Stimulated activated CD4-positive, alpha-beta T cell treated with anti-CD3 and anti-CD28 coated beads, TNF-alpha, amount 100 ng/mL, for 48 hours (primary cell): ENCODE data around the gene PIKFYVE.
"Not testable (repeated sequence)": the region's sequence is repeated elsewhere in the genome, so short reads cannot be mapped to it uniquely, and the experiment has no call there.

Source experiments
- DNase-seq, 3 donors: peaks; one replicate each; pipeline ENCODE4 v3.0.0-alpha.2; 2020; ENCODE audit warnings: low read depth in 3 of 3

Gene PIKFYVE

GRCh38 chr2:208358758-208359631 is 92.9 kb downstream of the PIKFYVE start:
- no peak for DNase-seq

- DNase-seq, result no peak
Measured at GRCh38 chr2:208359632-208359986, 93.6 kb downstream of the PIKFYVE start.

GRCh38 chr2:208360259-208361076 is 94.4 kb downstream of the PIKFYVE start:
- no peak for DNase-seq

- DNase-seq, result no peak
Measured at GRCh38 chr2:208361077-208361441, 95.0 kb downstream of the PIKFYVE start.

- no peak for DNase-seq
Measured at GRCh38 chr2:208363485-208363884, 97.4 kb downstream of the PIKFYVE start.

- DNase-seq, result no peak
Measured at GRCh38 chr2:208366215-208367127, 100.4 kb downstream of the PIKFYVE start.

- DNase-seq, result no peak
Measured at GRCh38 chr2:208369091-208369490, 103.0 kb downstream of the PIKFYVE start.

DNA sequence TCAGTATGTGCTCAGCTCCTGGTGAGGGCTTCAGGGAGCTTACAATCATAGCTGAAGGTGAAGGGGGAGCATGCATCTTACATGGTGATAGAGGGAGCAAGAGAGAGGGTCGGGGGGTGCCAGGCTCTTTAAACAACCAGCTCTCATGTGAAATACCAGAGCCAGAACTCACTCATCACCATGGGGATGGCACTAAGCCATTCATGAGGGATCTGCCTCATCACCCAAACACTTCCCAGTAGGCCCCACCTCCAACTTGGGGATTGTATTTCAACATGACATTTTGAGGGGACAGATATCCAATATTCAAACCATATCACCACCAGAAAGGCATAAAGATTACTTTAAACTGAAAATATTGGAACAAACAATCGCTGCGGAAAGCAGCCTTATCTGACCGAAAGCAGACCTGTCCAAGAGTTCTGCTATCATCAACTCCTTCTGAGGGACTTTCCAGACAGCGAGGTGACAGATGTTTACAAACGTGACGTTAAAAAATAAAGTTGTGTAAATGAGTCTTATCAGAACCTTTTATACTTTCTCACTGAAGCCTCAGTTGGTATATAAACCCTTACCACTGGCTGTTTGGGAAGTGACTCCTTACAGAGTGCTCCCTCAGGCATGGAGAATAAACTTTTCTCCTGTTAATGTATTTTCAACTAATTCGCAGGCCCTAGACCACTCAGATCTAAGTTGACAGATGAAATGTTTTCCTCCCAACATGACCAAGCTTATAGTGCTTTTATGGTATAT is 105.0 kb downstream of the PIKFYVE start:
- DNase-seq, result no peak

DNA sequence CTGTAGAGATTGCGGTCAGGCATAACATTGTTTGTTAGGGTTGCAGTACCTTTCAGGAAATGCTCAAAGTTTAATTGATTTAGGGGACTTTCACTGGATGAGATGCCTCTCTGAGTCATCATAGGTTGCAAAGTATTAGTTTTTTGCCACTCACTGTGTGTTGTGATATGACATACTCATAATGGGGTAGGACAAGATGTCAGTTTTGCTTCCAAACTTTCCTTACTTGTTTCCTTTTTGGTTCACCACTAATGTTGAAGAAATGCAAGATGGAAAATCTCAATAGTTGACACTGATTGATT is 105.5 kb downstream of the PIKFYVE start:
- no peak for DNase-seq

DNA sequence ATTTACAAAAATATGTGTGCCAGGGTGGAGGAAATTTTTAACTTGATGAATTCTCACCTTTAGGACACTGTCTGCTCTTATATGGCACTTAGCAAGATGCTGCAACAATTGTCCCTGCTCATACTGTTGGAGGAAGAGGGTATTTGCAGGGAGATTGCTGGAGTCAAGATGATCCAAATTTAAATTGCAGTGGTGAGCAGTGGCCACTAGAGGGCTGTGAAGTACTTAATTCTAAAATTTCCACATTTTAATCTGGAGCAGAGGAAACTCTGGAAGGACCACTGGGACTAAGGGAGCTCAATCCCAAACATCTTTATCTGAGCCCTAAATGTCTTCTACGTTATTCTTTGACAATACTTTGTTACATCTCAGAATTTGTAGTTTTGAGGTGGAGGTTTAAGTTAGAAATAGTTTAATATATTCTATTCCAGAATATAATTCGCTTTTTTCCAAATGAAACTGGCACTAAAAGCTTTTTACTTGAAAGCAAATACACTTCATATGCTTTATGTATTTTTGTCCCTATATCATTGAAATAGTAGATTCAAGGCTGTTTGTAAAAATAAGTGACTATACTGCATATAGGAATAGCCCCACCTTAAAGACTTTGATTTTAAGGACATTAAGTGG is 107.5 kb downstream of the PIKFYVE start:
- DNase-seq, result peak in 1 of 3 donors; percentile 7

DNA sequence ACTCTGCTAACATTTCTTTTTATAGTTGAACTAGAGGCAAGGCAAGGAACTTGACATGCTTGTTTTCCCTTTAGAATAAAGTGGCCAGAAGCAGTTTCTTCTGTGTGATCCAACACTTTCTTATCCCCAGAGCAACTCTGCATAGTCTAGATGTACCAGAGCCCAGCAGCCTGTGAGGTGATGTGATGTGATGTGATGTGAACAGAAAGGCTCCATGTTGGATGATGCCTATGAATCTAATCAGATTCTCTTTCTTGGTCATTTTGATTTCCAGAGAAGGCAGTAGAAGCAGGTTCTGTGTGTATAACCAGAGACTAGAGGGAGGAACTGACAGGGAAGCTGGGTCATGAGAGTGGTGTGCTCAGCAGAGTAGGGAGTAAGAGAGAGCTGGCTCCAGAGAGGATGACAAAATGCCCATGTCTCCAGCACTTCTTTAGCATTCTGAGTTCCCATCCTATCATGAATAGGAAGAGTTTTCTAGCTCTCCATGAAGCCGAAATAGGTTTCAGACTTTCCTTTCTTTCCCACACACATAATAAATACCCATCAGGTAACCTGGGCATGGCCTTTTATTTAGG is 109.5 kb downstream of the PIKFYVE start:
- DNase-seq, result no peak

DNA sequence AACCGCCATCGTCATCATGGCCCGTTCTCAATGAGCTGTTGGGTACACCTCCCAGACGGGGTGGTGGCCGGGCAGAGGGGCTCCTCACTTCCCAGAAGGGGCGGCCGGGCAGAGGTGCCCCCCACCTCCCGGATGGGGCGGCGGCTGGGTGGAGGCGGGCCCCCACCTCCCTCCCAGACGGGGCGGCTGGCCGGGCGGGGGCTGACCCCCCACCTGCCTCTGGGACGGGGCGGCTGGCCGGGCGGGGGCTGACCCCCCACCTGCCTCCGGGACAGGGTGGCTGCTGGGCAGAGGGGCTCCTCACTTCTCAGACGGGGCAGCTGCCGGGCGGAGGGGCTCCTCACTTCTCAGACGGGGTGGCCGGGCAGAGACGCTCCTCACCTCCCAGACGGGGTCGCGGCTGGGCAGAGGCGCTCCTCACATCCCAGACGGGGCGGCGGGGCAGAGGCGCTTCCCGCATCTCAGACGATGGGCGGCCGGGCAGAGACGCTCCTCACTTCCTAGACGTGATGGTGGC is 111.3 kb downstream of the PIKFYVE start:
- not testable (repeated sequence) for DNase-seq

DNA sequence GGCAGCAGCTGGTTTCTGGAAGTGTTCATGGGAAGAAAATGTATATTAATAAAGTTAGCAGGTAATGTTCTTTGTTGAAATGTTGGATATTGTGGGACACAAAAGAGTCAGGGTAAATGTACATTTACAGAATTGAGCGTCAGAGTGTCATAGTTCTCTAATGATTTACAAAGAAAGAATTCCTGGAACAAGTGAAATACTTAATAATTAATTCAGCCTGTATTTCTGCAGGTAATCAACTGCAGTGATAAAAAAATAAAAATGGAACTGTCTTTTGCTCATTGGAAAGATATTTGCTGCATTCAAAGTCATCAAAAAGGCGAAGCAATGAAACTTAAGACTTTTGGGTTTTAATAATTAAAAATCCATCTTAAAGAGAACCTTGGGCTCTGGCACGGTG is 113.1 kb downstream of the PIKFYVE start:
- DNase-seq, result no peak

DNA sequence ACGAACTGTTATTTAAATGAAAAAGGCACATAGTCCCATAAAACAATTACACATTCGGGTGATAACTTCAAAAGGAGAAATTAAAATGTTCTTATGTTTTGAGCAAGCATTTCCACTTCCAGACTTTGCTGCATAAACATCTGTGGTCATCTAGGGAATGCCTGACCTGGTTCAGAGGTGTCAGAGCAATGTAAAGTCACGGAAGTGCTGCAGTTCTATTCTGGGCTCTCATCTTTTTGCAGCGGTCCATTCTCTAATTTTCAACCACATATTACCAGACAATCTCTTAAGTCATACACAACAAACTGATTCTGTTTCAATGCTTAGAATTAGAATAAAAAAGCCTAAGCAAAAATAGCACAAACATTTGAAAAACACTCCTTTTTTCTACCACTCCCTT is 118.6 kb downstream of the PIKFYVE start:
- DNase-seq, result no peak

GRCh38 chr2:208386541-208386940 is 120.5 kb downstream of the PIKFYVE start:
- DNase-seq, result no peak

GRCh38 chr2:208389940-208390339 is 123.9 kb downstream of the PIKFYVE start:
- no peak for DNase-seq

DNA sequence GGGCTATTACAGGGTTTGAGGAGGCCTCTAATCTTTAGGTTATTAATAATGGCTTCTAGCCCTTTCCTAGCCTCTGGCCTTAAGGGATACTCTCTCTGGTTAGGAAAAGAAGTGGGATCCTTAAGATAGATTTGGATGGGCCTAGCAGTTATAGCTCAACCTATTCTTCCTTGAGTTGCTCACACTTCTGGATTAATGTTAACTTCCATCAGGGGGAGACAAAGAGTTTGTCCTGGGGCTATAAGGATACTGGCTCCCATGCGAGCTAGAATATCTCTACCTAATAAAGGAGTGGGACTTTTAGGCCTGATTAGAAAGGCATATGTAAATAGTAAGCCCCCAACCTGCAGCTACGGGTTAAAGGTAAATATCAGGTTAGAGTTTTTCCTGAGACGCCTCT is 126.2 kb downstream of the PIKFYVE start:
- DNase-seq, result no peak

DNA sequence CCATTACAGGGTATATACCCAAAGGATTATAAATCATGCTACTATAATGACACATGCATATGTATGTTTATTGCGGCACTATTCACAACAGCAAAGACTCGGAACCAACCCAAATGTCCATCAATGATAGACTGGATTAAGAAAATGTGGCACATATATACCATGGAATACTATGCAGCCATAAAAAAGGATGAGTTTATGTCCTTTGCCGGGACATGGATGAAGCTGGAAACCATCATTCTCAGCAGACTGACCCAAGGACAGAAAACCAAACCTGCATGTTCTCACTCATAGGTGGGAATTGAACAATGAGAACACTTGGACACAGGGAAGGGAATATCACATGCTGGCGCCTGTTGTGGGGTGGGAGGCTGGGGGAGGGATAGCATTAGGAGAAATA is 130.7 kb downstream of the PIKFYVE start:
- not testable (repeated sequence) for DNase-seq

- DNase-seq, result no peak
Measured at GRCh38 chr2:208399201-208399600, 133.1 kb downstream of the PIKFYVE start.
